IPS-18c (cell line): ENCODE measurements around the gene MRE11.

Experiments used
- H3K4me3 ChIP-seq: 2 replicates; pipeline ENCODE4 v1.7.0; 2013; ENCODE audit warnings: low read depth, mild to moderate bottlenecking, low read length, moderate library complexity; ENCODE audit not compliant: insufficient read depth
- H3K9me3 ChIP-seq: one replicate; pipeline ENCODE4 v1.6.1; 2013; ENCODE audit warnings: mild to moderate bottlenecking, low read length, moderate library complexity; ENCODE audit not compliant: control insufficient read depth, insufficient read depth

MRE11 gene

DNA sequence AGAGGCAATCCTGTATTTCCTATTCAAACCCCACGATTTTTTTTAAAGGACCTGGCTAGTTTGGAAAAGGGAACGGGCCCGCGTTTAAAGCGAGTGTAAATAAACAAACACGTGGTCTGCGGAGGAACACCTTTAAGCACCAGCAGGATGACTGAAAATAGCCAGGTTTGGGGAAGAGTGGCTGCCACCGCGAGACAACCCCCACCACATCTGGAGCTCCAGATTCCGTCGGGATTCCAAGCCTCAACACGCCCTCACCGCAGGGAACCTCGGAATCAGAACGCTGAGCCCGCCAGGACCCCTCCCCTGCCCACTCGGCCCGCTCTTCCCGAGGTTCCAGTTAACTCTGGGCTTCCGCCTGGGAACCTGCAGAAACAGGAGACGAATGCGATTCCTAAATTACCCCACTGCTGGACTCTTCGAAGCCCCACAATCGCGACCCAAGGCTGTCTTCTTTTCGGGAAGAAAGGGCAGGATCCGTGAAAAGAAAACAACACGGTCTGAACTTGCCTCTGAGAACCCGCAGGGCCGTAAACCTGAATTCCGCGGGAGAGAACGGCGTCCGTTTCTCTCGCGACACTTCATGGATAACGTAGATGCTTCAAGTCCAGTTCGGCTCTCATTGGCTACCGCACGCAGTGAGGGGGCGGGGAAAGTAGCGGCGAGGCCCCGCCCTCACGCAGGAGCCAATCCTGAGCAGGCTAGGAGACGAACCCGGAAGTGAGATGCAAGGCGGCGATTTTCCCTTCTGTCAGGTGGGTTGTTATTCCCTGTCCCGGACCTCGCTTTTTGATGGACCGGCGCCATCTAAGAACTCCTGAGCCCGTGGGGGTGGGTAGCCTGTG lies at the start of gene MRE11, which contains the start of gene ANKRD49:
Gene MRE11 (minus strand): TSS at position 564 of the 845 bp plus-strand sequence. CDS start 1,043 bp downstream, outside the sequence.
Gene ANKRD49 (plus strand): TSS at position 704 of the 845 bp plus-strand sequence. CDS start 2,710 bp downstream, outside the sequence.
- H3K9me3 ChIP-seq, result no peaks in the 10 kb centered on the region
- H3K4me3 ChIP-seq, result peak within 1 kb of the TSS; percentile 92

DNA sequence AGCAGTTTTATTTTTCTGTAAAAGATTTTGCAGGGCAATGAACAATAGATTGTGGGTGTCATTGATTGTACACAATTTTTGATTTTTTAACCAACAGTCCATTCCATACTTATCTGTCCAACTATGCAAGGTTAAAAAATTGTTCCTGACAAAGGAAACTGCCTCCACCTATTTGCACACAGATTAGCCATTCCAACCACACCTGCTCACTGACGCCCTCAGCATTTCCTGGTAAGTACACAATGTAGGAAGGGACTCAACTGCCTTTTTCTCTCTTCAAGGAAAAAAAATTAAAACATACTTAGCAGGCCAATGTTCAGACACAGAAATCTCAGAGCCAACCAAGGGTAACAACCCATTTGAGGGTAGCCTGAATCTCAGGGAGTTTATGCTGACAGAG lies 45.8 kb upstream of the MRE11 start:
- H3K4me3 ChIP-seq, result no peak overlapping the region
- no peaks in the 10 kb centered on the region for H3K9me3 ChIP-seq

DNA sequence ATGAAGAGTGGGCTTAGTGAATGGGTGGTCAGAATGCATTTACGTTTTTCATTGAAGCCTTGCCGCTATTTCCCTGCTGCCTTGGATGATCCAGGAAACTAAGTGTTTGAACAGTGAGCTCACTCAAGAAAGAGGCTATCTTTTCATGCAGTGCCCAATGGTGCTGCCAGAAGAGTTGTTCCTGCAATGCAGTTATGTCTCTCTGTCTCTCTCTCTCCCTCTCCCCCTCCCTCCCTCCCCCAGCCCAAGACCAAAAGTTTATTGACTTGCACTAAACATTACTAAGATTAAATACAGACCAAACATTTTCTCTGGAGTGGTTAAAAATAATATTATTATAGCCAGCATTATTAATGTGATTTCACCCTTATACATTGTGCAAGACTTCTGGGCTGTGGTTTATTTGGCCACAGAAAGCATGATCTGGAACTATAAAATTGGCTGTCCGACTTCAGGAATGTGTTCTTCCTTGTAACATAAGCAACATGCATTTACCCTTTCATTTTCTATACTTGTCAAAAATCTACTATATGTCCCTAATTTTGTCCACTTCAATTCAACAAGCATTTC lies 43.5 kb upstream of the MRE11 start:
- Histone ChIP-seq H3K9me3 (no peaks in the 10 kb centered on the region), H3K4me3 (no peak overlapping the region)

DNA sequence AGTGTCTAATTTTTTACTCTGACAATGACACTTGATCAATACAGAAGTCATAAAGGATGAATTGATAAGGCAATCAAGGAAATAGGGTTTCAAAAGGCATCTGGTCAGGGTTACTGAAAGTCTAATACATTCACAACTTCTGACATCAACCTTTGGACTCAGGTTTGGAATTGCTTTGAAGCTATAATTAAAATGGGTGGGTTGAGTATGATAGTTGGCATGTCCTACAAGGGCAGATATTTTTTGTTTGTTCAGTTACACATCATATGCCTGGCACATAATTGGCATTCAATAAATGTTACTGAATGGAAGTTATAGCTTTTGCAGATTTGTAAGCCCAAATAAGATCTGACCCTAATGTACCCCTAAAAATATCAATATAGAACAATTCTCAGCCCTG lies 42.7 kb upstream of the MRE11 start:
- H3K9me3 ChIP-seq, result no peaks in the 10 kb centered on the region
- H3K4me3 ChIP-seq, result no peak overlapping the region

DNA sequence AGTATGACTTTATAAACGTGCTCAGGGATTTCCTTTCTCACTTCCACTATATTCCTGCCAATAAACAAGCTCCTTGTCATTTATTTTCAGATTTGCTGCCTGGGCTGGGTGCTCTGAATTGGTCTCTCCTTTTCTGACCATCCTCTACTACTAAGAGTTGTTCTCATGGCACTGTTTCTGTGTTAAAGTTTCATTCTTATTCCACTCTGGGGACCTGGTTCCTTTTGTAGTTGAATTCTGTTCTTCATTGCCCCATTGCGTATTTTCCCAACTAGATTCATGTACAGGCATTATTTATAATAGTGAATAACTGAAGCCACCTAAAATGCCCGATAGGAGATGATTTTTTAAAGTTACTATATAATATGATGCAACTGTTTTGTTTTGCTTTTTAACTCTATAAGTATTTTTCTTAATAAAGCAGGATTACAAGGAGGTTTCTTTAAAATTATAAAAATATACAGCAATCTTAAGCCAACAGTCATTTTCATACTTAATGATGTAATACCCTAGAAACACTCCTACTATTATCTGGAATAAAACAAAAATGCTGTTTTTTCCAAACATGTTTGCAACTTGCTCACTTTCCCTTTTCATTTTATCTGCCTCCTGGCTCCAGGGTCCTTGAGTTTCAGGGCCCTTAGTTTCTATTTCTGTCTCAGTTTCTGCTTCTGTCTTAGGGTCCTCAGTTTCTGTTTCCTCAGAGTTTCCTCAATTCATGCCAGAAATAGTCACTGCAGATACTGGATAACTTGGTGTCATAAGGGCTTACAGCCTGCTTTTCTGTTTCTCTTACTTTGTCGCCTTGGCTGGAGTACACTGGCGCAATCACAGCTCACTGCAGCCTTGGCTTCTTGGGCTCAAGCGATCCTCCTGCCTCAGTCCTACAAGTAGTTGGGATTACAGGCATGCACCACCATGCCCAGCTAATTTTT lies 40.3 kb upstream of the MRE11 start:
- H3K4me3 ChIP-seq, result no peak overlapping the region
- no peaks in the 10 kb centered on the region for H3K9me3 ChIP-seq

DNA sequence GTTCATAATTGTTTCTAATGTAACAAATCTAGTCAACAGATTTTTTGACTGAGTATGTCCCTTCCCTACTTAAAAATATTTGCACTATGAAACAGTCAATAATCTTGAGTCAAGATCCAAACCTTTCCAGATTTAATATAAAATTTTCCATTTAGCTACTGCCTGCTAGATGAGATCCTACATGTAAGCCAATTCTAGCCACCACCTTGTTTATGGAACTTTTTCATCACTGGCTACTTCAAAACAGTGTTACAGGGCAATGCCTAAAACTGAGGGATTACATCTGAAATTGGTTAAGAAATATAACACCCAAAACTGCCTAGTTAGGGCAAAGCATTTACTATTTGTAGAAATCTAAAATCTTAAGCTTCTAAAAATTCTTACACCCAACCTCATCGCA lies 39.6 kb upstream of the MRE11 start:
- no peak overlapping the region for H3K4me3 ChIP-seq
- no peaks in the 10 kb centered on the region for H3K9me3 ChIP-seq

DNA sequence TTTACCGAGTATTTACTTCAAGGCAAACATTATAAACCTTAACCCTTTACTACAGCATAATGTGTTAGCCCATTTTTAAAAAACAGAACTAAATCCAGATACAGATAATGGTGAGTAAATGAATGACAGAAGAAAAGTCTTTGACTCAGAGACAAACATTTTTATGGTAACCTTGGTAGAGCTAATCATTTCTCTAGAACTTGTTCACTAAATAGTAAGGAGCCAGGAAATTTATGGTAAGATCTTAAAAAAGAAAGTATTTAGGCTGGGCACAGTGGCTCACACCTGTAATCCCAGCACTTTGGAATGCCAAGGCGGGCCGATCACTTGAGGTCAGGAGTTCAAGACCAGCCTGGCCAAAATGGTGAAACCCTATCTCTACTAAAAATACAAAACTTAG lies 38.6 kb upstream of the MRE11 start:
- Histone ChIP-seq H3K4me3 (no peak overlapping the region), H3K9me3 (no peaks in the 10 kb centered on the region)

DNA sequence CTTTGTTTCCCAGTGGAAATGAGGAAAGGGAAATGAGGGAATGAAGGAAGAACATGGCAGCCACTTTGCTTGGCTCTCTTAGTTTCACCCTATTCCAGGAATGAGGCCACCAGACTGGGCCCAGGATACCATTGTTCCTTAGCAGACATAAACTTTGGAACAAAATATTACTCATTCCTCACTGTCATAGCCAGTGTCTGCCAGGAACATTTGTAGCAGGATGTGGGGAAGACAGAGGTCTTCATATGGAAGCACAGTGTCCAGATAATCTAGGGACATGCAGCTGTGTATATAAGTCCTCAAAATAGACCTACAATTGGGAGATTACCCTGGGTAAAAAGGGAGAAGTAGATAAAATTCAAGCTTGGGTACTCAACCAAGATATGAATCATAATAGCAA lies 34.9 kb upstream of the MRE11 start:
- Histone ChIP-seq H3K9me3 (no peaks in the 10 kb centered on the region), H3K4me3 (no peak overlapping the region)

DNA sequence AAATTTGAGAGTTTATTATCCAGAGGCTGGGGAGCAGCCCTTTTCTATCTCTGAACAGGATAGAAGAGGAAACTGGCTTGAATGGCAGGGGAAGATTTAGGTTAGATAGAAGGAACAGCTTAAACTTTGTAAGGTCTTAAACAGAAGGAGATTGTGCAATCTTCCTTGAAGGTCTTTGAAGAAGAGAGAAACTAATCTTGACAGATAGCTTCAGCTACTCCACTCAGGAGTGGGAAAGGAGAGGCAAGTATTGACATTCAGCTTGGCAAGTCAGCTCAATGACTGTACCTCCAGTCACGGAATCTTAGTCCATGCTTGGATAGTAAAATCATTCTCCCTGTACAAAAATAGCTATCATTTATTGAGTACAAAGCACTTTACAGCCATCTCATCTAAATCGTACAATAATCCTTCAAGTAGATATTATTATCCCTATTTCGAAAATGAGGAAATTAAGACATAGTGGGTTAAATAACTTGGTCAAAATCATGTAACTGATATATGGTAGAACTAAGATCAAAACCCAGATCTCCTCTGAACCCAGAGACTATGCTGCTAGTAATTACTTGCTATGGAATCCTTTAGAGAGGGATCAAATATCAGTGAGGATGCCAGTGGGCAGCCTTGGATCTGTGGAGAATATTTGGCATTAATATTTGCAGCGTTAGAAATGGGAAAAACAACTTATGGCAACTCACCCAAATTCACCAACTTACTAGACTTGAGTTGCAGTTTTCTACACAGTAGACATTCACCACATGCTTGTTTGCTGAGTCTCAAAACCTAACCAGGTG lies 33.2 kb upstream of the MRE11 start:
- H3K9me3 ChIP-seq, result no peaks in the 10 kb centered on the region
- H3K4me3 ChIP-seq, result no peak overlapping the region

DNA sequence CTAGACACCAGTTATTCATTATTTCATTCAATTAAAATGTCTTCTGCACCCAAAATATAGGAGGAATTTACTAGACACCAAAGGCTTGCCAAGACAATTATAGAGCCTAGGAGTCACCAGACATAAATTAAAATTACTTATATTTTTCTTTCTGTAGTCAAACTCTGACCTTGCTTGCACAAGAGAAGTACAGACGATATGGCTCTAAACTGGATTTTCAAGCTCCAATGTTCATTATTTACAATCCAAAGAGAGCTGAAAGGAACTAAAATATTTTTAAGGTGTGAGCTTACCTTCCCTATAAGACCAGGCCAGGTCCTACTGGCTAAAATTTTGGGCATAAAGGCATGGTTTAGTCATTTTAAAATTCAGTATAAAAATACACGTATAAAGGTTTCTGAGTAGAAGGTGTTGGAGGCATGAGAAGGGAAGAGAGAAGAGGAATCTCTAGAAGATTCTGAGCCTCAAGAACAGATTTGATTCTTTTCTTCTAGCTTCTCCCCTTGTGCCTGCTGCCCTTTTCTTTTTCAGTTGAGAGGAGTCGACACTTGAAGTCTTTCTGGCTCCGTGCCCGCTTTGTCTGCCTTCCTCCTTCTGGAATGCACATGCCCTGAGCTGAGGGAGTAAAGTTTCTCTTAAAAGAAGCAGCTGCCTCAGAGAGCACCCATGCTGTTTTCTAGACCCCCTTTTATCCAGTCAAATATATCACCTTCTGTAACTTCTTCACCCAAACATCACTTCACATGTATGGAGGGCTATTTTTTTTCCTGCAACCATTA lies 32.1 kb upstream of the MRE11 start:
- no peak overlapping the region for H3K4me3 ChIP-seq
- H3K9me3 ChIP-seq, result no peaks in the 10 kb centered on the region

DNA sequence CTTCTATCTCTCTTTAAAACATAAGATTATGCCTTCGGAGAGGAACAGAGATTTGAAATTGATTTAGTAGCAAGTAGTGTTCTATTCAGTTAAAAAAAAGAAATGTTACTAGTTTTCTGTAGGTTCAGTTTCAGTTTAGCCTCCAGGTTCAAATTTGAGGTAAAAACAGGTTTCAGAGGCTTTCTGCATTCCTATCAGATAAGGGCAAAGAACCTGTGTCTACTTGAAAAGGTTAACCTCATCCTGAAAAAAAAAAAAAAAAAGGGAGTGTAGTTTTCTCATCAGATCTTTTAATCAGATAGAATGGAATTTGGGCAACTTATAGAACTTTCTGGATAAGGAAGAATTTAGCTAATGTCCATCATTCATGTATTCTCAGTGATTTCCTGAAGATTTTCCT lies 30.7 kb upstream of the MRE11 start:
- no peak overlapping the region for H3K4me3 ChIP-seq

DNA sequence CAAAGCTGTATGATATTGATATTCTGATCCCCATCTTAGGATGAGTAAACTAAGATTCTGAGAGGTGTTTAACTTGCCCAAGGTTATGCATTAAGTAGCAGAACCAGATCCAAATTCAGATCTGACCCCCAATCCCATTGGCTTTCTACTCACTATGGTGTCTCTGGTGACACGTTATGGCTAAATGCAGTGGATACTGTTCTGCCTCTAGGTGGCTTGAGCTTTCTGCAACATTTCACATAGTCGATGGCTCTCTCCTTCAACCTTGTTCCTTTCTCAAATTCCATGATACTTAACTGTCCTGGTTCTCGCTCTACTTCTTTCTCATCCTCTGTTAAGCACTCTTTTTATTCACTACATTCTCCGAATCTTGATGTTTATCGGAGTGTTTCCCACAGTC lies 28.0 kb upstream of the MRE11 start:
- Histone ChIP-seq H3K4me3 (no peak overlapping the region), H3K9me3 (no peaks in the 10 kb centered on the region)

More for the DNA sequence above, 30.7 kb upstream of the MRE11 start:
- H3K9me3 ChIP-seq, result no peaks in the 10 kb centered on the region

DNA sequence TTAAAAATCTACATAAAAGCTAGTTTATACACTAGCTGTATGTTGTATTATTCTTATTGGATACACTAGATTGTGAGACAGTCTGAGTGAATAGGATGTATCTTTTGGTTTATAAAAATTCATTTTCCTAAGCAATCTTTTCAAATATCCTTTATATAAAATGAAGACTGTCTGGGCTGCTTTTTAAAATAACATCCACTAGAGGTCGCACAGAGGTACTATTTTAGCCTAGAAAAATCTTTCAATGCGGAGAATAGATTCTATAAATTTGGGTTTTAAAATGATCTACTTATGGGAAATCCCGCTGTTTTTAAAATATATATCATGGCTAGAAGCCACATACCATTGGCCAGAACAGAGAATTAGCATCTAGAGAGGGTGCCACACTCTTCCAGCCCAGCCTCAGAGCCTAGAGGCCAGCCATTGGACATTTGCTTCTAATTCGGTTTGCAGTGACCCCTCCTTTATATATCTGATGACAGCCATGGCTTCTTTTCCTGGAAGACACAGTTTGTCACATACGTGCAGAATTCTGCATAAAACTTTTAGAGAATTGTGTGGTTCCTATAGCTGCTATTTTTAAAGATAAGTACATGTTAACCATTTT lies 25.9 kb upstream of the MRE11 start:
- Histone ChIP-seq H3K9me3 (no peaks in the 10 kb centered on the region), H3K4me3 (no peak overlapping the region)

DNA sequence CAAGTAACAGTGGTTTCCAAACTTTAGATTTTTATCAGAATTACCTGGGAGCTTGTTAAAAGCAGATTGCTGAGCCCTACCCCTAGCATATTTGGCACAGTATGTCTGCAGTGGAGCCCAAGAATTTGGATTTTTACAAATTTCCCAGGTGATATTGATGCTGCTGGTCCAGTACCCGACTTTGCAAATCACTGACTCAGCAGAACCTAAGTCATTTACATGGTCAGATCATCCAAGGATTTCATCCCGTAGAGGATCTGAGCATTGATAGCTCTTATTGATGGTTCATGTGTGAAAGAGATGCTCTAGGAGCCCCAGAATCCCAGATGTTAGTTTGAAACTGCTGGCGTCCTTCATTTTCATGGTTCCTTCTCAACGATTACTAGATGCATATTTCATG lies 24.7 kb upstream of the MRE11 start:
- Histone ChIP-seq H3K9me3 (no peaks in the 10 kb centered on the region), H3K4me3 (no peak overlapping the region)

DNA sequence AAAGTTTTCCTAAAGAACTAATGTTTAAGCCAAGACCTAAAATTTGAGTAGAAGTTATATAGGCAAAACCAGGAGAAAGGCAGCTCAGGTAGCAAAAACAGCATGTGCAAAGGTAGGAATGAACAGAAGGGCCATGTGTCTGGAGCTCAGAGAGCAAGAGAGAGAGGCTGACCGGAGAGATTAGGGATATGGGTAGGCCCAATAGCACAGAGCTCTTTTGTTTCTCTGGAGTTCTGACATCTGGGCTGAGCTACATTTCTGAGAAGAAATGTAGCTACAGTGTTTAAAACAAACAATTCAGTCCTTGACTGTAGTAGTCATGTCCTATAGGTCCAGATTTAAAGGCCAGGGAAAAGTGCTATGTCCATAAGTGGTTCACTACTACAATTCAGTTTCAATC lies 23.1 kb upstream of the MRE11 start:
- no peak overlapping the region for H3K4me3 ChIP-seq
- H3K9me3 ChIP-seq, result no peaks in the 10 kb centered on the region

DNA sequence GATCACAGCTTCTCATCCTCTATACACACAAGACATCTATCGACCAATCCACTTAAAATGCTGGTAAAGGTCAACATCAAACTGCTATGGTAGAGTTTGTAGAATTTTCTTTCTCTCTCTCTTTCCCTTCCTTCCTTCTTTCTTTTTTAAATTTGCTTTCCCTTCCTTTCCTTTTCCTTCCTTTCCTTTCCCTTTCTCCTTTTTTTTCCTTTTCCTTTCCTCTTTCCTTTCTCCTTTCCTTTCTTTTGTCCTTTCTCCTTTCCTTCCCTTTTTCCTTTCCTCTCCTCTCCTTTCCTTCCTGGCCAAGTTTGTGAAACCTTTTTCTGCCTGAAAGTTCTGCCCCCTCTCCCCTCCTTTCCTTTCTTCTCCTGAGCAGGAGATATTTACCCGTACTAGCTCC lies 21.8 kb upstream of the MRE11 start:
- no peak overlapping the region for H3K4me3 ChIP-seq

More for the DNA sequence above, 21.8 kb upstream of the MRE11 start:
- no peaks in the 10 kb centered on the region for H3K9me3 ChIP-seq
